K562 (cell line): ENCODE measurements around the gene A1BG. TPM values are rescaled to one million over a fixed set of nuclear protein-coding genes. Genes with fewer than 3 reads are reported as not detected.

ENCODE experiments used
- ARID2 ChIP-seq: fragments of 450-650 bp; IDR thresholded peaks from 2 replicates; pipeline ENCODE4 v1.6.1; 2017; ENCODE audit warnings: antibody characterized with exemption, mild to moderate bottlenecking
- ARID3B ChIP-seq: fragments of 250-450 bp; sonication (Bioruptor Pico); IDR thresholded peaks from 2 replicates; pipeline ENCODE4 v1.4.0; 2020; ENCODE audit warnings: borderline replicate concordance
- HDAC3 ChIP-seq: fragments of 450-650 bp; IDR thresholded peaks from 2 replicates; pipeline ENCODE4 v1.6.1; 2018; ENCODE audit warnings: borderline replicate concordance, mild to moderate bottlenecking, moderate library complexity; ENCODE audit not compliant: partially characterized antibody
- IFI16 ChIP-seq: fragments of 250-450 bp; sonication (Bioruptor Pico); IDR thresholded peaks from 2 replicates; pipeline ENCODE4 v2.1.2; 2022; ENCODE audit warnings: mild to moderate bottlenecking, inconsistent platforms
- JUN ChIP-seq, 2 experiments: sonication (generic) in 1 of 2; formaldehyde crosslinking in 1 of 2; IDR thresholded peaks; 2 replicates each; pipeline versions ENCODE4 v1.6.1 to v1.8.0; 2012 to 2022; ENCODE audit warnings: borderline replicate concordance in 2 of 2, mild to moderate bottlenecking in 2 of 2, improper control_type of control experiment in 1 of 2, low read depth in 1 of 2, low read length in 1 of 2, missing genetic modification reagents in 1 of 2
- USF2 ChIP-seq: sonication (generic); formaldehyde crosslinking; IDR thresholded peaks from 2 replicates; pipeline ENCODE4 v1.5.0; 2020; ENCODE audit warnings: missing genetic modification reagents
- polyA plus RNA-seq, 8 experiments: library from polyadenylated mRNA; depleted of rRNA in 4 of 8; stranded (reverse) in 5 of 8; unstranded in 3 of 8; fragments of >200 nt; fragmentation: Nextera tagmentation in 2 of 8; fragmentation: Illumina TruSeq in 1 of 8; extraction: Ambion mirVana in 2 of 8; extraction: Trizol in 1 of 8; gene quantifications; 2 replicates each; pipeline versions ENCODE4 v1.2.1 to v1.2.3, GENCODE V29; 2011 to 2014; ENCODE audit warnings: inconsistent platforms in 1 of 8, missing spikeins in 1 of 8
- total RNA-seq, 7 experiments: library from RNA; depleted of rRNA in 6 of 7; stranded (reverse); fragments of >200 nt in 6 of 7; fragmentation: Illumina TruSeq in 2 of 7; extraction: Trizol in 2 of 7; gene quantifications; 2 replicates each; pipeline versions ENCODE4 v1.2.1 to v1.2.3, GENCODE V29; 2011 to 2021; ENCODE audit warnings: low replicate concordance in 1 of 7
- TF ChIP-seq, protein P1 (sequence below): conservative IDR thresholded peaks from 2 replicates; pipeline ENCODE4 v1.6.1; 2011; ENCODE audit warnings: low read depth, mild to moderate bottlenecking, low read length; ENCODE audit not compliant: control insufficient read depth
- TF ChIP-seq, protein P2 (sequence below): fragments of 200-800 bp; sonication (Bioruptor generic); IDR thresholded peaks from 2 replicates; pipeline ENCODE4 v1.6.1; 2016; ENCODE audit warnings: missing genetic modification characterization, missing compliant biosample characterization
- TF ChIP-seq, protein P3 (sequence below): fragments of 450-650 bp; IDR thresholded peaks from 2 replicates; pipeline ENCODE4 v1.6.1; 2016
- TF ChIP-seq, protein P4 (sequence below): fragments of 200-800 bp; sonication (Bioruptor generic); IDR thresholded peaks from 2 replicates; pipeline ENCODE4 v1.6.1; 2017; ENCODE audit warnings: missing genetic modification characterization, missing compliant biosample characterization

A1BG gene
- total and polyA plus RNA-seq, 9 of the 15 experiments (the other 6 are each of a cell fraction or from before 2014, with no cell fraction given), result 0.10 to 19.8 (median 2.6) TPM

DNA sequence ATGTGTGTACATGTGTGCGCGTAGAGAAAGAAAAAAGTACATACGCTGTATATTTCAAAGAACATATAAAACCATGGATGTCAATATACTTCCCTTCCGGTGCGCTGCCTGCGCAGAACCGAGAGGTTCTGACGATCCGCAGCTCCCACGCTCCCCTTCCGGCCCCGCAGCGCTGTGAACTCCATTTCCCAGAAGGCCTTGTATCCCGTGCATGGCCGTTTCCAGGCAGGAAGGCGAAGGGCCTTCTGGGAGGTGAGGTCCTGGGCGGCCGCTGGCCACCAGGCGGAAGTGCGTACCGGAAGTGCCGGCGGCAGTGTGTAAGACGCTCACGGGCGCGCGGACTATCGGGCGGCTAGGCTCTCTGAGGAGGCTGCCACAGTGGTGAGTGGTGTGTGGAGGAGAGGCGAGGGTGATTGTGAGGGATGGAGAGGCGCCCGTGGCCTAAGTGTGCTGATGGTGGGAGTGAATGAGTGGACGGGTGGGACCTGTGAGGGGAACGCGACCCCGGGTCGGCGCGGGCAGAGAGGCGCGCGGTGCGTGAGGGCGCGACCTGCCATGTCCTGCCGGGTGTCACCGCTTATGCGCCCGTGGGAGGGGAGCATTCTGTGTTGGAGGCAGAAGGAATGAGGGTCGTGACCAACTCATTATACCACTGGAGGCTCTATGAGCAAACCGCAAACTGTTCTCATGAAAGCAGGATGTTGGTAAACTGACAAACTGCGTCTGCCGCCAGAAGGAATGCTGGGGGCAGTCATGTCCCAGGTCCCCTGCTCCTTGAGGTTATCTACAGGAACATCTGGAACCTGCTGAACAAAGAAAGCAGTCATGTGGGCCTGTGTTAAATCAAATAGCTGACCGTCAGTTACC lies 48.0 kb downstream of the A1BG start, which contains the start of gene ERVK3-1 (continued):
- TF ChIP-seq ARID3B (no peak), HDAC3 (peak; percentile 88), ARID2 (no peak), JUN (IDR thresholded peaks at IDR 0.05; ENCODE audit: borderline replicate concordance, low read depth, low read length) (0 out of 2 replicates have a peak, but pooled peaks have one; percentile 20), JUN (CRISPR knock-in tag; IDR thresholded peaks at IDR 0.05; ENCODE audit: borderline replicate concordance) (no peak; the same call in 1 of the 2 replicates), IFI16 (CRISPR knock-in tag) (no peak), USF2 (CRISPR knock-in tag) (no peak)
- TF ChIP-seq, protein P1, sequence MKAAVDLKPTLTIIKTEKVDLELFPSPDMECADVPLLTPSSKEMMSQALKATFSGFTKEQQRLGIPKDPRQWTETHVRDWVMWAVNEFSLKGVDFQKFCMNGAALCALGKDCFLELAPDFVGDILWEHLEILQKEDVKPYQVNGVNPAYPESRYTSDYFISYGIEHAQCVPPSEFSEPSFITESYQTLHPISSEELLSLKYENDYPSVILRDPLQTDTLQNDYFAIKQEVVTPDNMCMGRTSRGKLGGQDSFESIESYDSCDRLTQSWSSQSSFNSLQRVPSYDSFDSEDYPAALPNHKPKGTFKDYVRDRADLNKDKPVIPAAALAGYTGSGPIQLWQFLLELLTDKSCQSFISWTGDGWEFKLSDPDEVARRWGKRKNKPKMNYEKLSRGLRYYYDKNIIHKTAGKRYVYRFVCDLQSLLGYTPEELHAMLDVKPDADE, result peak; percentile 98
- TF ChIP-seq, protein P2, sequence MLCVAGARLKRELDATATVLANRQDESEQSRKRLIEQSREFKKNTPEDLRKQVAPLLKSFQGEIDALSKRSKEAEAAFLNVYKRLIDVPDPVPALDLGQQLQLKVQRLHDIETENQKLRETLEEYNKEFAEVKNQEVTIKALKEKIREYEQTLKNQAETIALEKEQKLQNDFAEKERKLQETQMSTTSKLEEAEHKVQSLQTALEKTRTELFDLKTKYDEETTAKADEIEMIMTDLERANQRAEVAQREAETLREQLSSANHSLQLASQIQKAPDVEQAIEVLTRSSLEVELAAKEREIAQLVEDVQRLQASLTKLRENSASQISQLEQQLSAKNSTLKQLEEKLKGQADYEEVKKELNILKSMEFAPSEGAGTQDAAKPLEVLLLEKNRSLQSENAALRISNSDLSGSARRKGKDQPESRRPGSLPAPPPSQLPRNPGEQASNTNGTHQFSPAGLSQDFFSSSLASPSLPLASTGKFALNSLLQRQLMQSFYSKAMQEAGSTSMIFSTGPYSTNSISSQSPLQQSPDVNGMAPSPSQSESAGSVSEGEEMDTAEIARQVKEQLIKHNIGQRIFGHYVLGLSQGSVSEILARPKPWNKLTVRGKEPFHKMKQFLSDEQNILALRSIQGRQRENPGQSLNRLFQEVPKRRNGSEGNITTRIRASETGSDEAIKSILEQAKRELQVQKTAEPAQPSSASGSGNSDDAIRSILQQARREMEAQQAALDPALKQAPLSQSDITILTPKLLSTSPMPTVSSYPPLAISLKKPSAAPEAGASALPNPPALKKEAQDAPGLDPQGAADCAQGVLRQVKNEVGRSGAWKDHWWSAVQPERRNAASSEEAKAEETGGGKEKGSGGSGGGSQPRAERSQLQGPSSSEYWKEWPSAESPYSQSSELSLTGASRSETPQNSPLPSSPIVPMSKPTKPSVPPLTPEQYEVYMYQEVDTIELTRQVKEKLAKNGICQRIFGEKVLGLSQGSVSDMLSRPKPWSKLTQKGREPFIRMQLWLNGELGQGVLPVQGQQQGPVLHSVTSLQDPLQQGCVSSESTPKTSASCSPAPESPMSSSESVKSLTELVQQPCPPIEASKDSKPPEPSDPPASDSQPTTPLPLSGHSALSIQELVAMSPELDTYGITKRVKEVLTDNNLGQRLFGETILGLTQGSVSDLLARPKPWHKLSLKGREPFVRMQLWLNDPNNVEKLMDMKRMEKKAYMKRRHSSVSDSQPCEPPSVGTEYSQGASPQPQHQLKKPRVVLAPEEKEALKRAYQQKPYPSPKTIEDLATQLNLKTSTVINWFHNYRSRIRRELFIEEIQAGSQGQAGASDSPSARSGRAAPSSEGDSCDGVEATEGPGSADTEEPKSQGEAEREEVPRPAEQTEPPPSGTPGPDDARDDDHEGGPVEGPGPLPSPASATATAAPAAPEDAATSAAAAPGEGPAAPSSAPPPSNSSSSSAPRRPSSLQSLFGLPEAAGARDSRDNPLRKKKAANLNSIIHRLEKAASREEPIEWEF (CRISPR knock-in tag), result no peak
- TF ChIP-seq, protein P3, sequence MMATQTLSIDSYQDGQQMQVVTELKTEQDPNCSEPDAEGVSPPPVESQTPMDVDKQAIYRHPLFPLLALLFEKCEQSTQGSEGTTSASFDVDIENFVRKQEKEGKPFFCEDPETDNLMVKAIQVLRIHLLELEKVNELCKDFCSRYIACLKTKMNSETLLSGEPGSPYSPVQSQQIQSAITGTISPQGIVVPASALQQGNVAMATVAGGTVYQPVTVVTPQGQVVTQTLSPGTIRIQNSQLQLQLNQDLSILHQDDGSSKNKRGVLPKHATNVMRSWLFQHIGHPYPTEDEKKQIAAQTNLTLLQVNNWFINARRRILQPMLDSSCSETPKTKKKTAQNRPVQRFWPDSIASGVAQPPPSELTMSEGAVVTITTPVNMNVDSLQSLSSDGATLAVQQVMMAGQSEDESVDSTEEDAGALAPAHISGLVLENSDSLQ, result no peak; the same call in none of the 2 replicates
- TF ChIP-seq, protein P4, sequence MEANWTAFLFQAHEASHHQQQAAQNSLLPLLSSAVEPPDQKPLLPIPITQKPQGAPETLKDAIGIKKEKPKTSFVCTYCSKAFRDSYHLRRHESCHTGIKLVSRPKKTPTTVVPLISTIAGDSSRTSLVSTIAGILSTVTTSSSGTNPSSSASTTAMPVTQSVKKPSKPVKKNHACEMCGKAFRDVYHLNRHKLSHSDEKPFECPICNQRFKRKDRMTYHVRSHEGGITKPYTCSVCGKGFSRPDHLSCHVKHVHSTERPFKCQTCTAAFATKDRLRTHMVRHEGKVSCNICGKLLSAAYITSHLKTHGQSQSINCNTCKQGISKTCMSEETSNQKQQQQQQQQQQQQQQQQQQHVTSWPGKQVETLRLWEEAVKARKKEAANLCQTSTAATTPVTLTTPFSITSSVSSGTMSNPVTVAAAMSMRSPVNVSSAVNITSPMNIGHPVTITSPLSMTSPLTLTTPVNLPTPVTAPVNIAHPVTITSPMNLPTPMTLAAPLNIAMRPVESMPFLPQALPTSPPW (CRISPR knock-in tag), result peak; percentile 34; the same call in 1 of the 2 replicates
